GM12892 (cell line): Measurements from ENCODE around the gene TGM1.
"Not testable (repeated sequence)": the region's sequence is repeated elsewhere in the genome, so short reads cannot be mapped to it uniquely, and the experiment has no call there.

ENCODE experiments used
- DNase-seq: peaks from one replicate; pipeline ENCODE4 v3.0.0; 2011; ENCODE audit not compliant: insufficient read length
- FAIRE-seq: peaks from 2 replicates; lab custom pipeline; 2011; peaks lifted over from hg19 to GRCh38; lab: Jason Lieb, UNC
- POLR2A ChIP-seq: IDR thresholded peaks from 2 replicates; pipeline ENCODE4 v1.6.1; 2011; ENCODE audit warnings: low read depth, low read length, control low read depth
- POLR2AphosphoS5 ChIP-seq: IDR thresholded peaks from 2 replicates; pipeline ENCODE4 v1.6.1; 2011; ENCODE audit warnings: low read depth, low read length, control low read depth
- TAF1 ChIP-seq: IDR thresholded peaks from 2 replicates; pipeline ENCODE4 v1.6.1; 2011; ENCODE audit warnings: low read depth, mild to moderate bottlenecking, control low read depth, low read length, borderline replicate concordance

TGM1 gene

DNA sequence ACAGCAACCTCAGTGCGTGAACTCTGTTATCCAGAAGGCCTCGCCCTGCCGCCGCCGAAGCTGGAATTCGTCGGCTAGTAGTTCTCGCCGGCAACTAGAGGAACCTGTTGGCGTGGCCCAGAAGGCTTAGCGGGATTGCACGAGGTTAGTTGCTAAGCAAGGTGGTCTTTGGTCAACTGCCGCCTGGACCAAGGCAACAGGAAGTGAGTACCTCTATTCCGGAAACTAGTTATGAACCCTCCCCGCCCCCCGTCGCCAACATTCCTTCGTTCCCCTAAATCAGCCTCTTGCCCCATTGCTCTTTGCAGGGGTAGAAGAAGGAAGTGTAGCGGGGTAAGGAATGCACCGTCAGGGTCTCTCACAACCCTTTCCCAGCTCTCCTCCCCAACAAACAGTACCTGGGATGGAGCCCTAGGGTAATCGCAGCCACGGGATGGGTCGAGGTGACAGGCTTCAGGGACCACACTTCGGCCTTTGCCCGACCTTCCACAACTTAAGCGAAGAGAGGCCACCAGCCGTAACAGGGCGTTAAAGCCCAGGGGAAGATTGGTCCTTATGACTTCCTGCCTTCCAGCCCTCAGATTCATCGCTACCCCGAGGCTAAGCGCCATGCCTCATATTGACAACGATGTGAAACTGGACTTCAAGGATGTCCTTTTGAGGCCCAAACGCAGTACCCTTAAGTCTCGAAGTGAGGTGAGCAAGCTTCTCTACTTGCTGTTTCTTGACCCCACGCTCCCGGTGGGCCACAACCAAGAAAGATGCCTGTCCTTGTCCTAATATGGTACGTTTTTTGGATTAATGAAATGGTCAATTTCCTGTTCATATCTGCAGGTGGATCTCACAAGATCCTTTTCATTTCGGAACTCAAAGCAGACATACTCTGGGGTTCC lies 30.1 kb downstream of the TGM1 start, which contains the start of gene GMPR2:
TSS of gene GMPR2 (plus strand) at position 285 of the 893 bp plus-strand sequence. CDS start at position 610, 325 bp downstream.
- FAIRE-seq (peak; percentile 5), DNase-seq (no peak)
- TF ChIP-seq TAF1 (peak; percentile 75; the same call in 1 of the 2 replicates), POLR2A (peak; percentile 71), POLR2AphosphoS5 (peak; percentile 51)

DNA sequence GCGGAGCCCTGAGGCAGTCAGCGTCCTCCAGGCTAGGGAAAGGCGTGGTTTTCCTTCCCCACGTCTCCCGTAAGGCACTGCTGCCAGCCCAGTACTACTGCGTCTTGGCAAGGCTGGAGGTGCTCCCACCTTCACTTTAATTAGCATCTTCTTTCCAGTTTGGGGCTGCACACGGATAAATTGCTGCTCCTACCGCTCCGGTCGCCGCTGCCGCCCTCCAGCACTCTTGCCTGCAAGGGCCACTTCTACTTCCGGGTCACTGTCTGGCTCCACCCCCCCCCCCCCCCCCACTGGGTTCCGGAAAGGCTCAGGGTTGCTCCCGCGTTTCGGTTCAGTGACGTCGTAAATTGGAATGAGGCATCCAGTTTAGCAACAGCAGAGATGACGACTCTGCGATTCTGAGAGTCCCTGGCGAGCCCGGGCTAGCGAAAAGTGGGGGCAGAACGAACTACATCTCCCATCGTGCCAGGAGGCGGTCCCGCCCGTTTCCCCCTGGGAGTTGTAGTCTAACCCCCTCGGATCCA lies 30.8 kb downstream of the TGM1 start, which contains the start of gene NEDD8:
TSS of gene NEDD8 (minus strand) at position 247 of the 524 bp plus-strand sequence. CDS start at position 147, 100 bp downstream.
- peak; percentile 68 for TF ChIP-seq POLR2A
- no peak for TF ChIP-seq TAF1
- FAIRE-seq (peak; percentile 83), DNase-seq (peak; percentile 84)

DNA sequence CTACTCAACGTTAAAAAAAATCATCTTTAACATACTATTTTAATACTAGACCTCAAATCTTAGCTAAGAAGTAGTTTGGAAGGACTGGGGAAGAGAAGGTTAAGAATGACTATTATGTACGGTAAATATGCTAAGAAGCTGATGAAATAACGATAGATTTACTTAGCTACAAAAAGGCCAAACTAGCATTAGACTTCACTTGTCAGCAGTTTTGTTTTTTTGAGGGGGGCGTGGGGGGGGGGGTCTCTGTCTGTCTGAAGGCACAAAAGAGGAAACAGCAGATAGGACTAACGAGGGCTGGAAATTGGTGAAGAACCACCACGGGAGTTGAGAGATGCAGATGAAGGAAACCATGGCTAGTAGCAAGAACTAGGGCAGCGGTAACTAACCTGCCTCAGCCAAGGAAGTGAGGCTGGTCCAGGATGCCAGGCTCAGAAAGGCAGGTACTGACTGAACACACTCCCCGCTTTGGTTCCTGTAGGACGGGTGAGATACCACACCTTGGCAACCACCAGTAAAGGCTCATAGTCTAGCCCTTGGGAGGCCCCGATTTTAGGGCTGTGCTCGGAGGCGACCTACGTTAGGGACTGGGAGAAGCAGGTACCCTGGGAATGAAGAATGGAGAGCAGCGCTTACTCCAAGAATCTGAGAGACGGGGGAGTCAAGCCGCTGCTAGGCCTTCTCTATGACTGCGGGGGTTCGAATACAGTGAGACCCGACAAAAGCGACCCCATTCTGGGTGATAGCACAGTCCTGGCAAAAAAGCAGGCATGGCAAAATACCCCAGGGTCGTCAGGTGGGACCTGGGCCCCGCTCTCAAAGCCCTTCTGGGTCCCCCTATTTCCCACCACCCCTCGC lies 31.5 kb downstream of the TGM1 start:
- TF ChIP-seq TAF1 (no peak), POLR2A (no peak), POLR2AphosphoS5 (no peak)
- DNase-seq (no peak), FAIRE-seq (no peak)

DNA sequence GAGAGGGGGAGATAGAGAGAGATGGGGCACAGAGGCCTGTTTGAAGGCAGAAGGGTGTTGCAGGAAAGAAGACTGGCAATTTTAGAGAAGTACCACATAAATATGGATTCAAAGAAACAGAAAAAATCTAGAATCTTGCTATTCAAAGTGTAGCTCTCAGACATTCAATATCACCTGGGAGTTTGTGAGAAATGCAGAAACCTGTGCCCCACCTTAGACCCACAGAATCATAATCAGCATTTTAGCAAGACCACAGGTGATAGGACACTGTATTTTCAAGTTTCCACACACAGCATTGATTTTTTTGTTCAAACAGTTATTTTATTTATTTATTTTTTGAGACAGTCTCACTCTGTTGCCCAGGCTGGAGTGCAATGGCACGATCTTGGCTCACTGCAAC lies 34.1 kb downstream of the TGM1 start:
- DNase-seq (no peak), FAIRE-seq (no peak)
- TF ChIP-seq TAF1 (no peak), POLR2AphosphoS5 (no peak), POLR2A (no peak)

DNA sequence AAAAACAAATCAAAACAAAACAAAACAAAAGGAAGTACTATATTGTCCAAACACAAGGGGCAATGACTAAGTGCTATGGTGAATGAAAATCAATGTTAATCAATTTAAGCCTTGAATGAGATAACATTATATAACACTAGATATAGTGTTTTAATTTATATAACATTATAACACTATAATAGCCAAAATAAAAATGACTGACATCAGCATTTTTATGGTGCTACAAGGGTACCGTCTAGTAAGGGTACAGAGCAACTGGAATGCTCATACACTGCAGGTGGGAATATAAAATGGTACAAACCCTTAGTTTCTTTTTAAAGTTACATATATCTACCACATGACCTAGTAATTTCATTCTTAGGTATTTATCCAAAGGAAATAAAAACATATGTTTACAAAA lies 36.5 kb downstream of the TGM1 start:
- TF ChIP-seq POLR2A (no peak), POLR2AphosphoS5 (no peak), TAF1 (no peak)
- DNase-seq (no peak), FAIRE-seq (no peak)

DNA sequence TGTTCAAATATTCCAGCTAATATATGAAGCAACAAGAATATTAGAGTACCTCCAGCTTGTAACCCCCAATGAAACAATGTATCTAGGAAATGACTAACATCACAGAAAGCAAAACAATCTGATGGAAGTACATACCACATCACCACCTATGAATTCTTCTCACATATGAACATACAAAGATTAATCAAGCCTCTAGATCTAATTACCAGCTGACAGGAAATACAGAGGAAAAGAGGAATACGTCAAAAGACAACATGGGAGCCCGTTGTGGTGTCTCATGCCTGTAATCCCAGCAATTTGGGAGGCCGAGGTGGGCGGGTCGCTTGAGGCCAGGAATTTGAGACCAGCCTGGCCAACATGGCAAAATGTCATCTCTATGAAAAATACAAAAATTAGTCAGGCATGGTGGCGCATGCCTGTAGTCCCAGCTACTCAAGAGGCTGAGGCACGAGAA lies 38.3 kb downstream of the TGM1 start:
- DNase-seq (no peak), FAIRE-seq (no peak)
- TF ChIP-seq POLR2AphosphoS5 (no peak), POLR2A (no peak), TAF1 (no peak)

DNA sequence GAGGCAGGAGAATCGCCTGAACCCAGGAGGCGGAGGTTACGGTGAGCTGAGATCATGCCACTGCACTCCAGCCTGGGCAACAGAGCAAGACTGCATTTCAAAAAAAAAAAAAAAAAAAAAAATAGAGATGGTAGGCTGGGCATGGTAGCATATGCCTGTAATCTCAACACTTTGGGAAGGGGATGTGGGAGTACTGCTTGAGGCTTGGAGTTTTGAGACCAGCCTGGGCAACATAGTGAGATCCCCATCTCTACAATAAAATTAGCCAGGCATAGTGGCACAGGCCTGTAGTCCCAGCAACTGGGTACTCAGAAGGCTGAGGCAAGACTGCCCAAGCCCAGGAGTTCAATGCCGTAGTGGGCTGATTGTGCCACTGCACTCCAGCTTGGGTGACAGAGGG lies 40.0 kb downstream of the TGM1 start:
- not testable (repeated sequence) for DNase-seq, FAIRE-seq

DNA sequence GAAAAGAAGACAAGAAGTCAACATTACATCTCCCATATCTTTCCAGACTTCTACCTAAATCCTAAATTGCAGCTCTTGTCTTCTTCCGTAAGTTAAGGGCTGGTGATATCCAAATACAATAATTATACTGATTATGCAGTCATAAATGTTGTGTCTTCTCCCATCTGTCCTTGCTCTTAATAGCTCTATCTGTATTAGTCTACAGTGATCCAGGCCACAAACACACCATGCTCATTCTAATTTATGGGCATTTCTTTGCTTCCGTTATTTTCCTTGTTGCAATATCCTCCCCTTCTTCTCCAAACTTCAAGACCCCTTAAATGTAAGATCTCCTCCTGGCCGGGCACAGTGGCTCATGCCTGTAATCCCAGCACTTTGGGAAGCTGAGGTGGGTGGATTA lies 43.5 kb downstream of the TGM1 start:
- no peak for TF ChIP-seq POLR2A
- FAIRE-seq (no peak), DNase-seq (no peak)

DNA sequence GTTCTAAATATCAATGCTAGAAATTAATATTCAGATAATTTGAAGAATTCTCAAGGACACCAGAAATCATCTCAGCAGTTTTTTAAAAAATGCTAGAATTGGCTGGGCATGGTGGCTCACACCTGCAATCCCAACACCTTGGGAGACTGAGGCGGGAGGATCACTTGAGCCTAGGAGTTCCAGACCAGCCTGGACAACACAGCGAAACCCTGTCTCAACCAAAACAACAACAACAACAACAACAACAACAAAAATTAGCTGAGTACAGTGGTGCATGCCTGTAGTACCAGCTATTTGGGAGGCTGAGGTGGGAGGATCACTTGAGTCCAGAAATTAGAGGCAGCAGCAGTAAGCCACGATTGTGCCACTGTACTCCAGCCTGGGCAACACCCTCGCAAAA lies 43.9 kb downstream of the TGM1 start:
- no peak for FAIRE-seq
- no peak for DNase-seq
- TF ChIP-seq TAF1 (no peak), POLR2AphosphoS5 (no peak), POLR2A (no peak)

DNA sequence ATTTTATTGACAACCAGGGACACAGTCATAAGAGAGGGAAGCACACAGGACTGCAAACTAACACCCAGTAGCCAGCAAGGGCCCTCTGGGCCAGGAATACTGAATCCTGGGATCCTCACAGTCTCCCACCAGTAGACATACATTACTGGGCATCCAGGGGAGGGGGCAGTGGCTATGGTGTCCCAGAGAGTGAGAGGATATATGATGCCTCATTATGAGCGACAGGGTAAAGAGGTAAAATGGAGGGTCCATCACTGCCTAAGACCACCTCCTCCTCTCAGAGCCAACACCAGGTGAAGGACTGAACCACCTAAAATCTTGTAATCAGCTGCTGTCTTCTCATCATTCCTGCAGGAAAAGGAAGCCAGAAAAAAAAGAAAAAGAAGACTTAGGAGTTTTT lies 46.1 kb downstream of the TGM1 start:
- not testable (repeated sequence) for DNase-seq, FAIRE-seq

DNA sequence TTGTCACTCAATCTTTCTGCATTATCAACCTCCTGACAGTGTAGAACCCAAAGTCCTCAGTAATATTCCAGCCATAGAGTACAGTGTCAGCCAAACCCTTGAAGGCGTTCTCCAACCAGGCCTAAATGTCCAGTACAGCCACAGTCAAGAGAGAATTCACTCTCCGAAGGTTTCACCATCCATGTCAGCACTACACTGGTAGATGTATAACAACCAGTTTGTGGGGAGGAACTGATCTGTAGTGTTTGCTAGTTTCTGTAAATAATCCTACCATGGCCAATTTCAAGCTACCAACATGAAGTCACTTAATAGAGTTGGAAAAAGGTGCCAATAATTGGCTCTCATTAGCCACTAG lies 46.7 kb downstream of the TGM1 start:
- no peak for FAIRE-seq
- DNase-seq = no peak
- TF ChIP-seq POLR2AphosphoS5 (no peak), TAF1 (no peak)
